Body of pancreas (tissue), 4 donors: ENCODE data around the gene DHX16.

Source experiments
- CTCF ChIP-seq, 7 experiments: fragments of 450-650 bp in 4 of 7; fragments of 200-600 bp in 3 of 7; sonication (generic) in 3 of 7; IDR thresholded peaks; one replicate each; pipeline ENCODE4 v1.5.1; 2016 to 2019; ENCODE audit warnings: antibody characterized with exemption in 7 of 7
- POLR2A ChIP-seq, 3 donors: fragments of 450-650 bp; IDR thresholded peaks; one replicate each; pipeline ENCODE4 v1.6.1; 2016; ENCODE audit warnings: antibody characterized with exemption in 3 of 3, mild to moderate bottlenecking in 2 of 3

GRCh38 chr6:30625511-30625910 lies 47.3 kb downstream of the DHX16 start:
- TF ChIP-seq CTCF (IDR thresholded peaks at IDR 0.05): no peak
- no peak for TF ChIP-seq POLR2A (IDR thresholded peaks at IDR 0.05)
